Measurements from ENCODE around the gene SPTBN4.

GRCh38 chr19:40469011-40469410 is 2.2 kb downstream of the SPTBN4 start:
- no peak for TF ChIP-seq CTCF (IDR thresholded peaks at IDR 0.05; ENCODE audit: insufficient read depth, low read depth, low read length)
- no peak for TF ChIP-seq EZH2 (IDR thresholded peaks at IDR 0.05; ENCODE audit: insufficient read depth, low read length)

Measured in astrocyte (in vitro differentiated cells and primary cell).